Activated effector memory CD4-positive, alpha-beta T cell treated with Interleukin-2 at 50 U/mL for 16 hours (primary cell): ENCODE results near the gene ALPI.

Experiments used
- DNase-seq: peaks from one replicate; pipeline ENCODE4 v3.0.0-alpha.2; 2020

Gene ALPI

GRCh38 chr2:232486558-232487384 lies 30.8 kb downstream of the ALPI start:
- no peak for DNase-seq

GRCh38 chr2:232487385-232488096 lies 31.6 kb downstream of the ALPI start, which contains the start of gene ECEL1:
ECEL1 (minus strand) TSS chr2:232487834; CDS start chr2:232486653, 1,181 bp downstream.
- DNase-seq = no peak

- DNase-seq = no peak
Observed at GRCh38 chr2:232488097-232488711, 32.3 kb downstream of the ALPI start.

GRCh38 chr2:232488721-232489300 lies 32.9 kb downstream of the ALPI start:
- no peak for DNase-seq

GRCh38 chr2:232489516-232490220 lies 33.7 kb downstream of the ALPI start:
- no peak for DNase-seq

DNA sequence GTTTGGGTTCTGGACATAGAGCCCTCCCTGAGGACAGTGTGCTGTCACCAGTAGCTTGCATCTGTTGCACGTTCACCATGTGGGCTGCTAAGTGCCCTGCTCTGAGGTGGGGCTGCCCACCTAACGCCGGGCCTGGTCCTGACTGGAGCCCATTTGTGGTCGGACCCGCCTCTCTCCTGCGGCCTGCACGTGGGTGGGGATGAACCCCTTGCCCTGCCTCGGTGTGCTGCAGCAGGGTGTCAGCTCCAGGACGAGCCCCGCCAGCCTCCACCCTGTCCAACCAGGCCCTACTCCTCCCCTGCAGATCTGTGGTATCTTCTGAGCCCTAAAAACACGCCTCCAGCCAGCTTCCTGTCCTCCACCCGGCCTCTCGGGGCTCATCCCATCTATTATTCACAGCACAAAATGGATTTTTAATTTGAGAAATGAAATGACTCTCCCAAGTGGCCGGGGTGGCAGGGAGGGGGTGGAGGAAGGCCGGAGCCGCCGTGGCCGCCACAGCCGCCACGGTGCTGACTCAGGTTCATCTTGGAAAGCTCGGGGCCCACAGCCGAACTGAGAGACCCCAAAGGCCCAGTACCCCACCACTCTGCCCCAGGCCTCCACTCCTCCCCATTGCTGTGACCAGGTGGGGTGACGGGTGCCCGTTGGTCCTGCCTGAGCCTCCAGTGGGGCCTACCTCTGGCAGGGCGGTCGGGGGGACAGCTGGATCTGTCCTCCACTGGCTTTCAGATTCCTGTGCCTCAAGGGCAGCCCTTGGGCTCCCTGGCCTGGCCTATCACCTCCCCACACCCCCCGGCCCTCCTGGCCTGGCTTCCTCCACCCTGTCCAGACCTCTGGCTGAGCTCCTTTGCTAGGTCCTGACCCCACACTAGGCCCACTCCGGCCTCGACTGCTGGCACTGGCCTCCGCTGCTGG lies 34.5 kb downstream of the ALPI start:
- no peak for DNase-seq

DNA sequence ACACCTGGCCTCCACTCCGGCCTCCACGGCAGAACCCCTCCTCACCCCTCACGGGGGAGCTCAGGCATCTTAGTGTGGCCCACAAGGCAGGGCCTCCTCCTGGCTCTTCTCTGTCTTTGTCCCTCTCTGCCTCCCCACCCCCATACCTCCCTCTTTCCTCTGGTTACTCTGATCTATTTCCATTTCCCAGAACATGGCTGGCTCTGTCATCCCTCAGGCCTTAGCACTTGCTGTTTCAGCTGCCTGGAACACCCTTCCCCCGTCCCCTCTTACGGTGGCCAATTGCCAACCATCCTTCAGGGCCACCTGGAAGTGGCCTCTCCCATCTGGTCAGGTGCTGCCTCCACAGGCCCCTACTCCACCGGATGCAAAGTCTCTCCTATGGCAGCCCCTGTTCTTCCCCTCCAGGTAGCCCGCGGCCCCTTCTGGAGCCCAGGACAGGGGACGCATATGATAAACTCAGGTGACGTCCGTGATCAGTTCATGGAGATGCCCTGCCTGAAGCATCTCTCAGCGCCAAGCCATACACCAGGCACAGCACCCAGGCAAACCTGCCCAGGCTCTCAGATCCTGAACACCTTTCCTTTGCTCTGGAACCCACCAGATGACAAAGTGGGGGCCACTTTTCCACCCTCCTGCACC lies 35.3 kb downstream of the ALPI start:
- DNase-seq = no peak

DNA sequence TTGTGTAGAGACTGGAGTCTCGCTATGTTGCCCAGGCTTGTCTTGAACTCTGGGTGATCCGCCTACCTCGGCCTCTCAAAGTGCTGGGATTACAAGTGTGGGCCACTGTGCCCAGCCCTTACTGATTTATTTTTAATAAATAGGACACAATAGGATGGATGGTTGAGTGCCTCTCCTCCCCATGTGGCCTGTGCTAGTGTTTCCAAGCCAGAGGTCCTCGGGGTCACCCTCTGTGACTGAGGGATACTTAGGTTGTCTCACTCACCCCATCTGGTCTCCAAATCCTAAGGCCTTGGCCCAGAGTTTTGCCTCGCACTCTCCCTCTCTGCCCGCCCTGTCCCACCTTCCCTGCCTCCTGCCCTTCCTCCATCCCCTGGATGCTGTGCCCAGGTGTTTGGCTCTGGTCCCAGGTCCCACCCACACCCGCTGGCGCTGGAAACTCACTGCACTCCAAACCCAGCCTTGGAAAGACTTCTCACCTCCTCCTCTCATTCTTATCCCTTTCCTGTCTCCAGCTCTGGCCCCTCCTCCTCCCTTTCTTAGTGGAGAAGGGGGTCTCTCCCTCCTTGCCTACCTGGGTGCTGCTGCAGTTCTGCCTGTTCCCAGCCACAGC lies 36.4 kb downstream of the ALPI start:
- no peak for DNase-seq

DNA sequence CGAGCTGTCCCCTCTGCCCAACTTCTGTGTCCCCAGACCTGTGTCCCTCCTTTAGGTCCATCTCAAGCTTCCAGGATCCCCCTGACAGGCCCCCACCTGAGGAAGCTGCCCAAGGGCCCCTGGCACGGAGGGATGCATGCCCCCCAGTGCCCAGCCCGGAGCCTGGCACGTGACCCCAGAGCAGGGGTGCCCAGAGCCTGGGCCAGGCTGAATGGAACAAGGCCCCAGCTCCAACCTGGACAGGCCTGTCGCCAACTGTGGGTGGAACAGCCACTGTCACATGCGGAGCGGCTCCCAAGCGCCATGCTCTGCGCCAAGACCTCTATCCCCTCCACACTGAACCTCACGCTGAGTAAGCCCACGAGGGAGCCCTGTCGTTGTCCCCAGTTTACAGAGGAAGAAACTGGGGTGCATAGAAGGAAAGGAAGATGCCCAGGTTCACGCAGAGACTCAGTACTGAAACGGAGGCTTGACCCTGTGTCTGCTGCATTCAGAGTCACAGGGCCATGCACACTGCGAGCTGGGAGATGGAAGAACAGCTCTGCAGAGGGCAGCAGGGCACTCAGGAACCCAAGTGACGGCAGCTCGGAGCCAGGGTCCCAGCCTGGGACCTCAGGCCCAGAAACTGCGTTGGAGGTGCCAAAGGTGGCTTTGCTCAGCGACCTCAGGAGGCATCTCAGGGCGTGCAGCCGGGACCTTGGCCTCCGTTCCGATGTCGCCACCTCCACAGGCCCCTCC lies 37.2 kb downstream of the ALPI start:
- no peak for DNase-seq

- no peak for DNase-seq
Observed at GRCh38 chr2:232493701-232494474, 37.9 kb downstream of the ALPI start.

DNA sequence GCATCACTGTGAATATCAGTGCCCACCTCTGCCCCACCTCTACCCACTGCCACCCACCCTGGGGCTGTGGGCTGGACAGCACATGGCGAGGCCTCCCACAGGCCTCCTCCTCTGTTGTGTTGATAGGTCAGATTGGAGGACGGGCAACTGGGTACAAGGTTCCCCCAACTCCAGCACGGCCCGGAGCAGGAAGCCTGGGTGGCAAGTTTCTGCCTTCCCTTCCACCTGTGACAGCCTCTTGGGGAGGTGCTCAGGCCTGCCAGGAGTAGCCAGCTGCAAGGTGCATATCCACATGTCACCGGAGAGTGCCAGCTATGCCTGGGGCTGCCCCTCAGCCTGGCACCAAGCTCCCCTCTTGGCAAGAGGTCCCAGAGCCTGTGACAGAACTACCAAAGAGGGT lies 38.6 kb downstream of the ALPI start:
- DNase-seq = no peak

DNA sequence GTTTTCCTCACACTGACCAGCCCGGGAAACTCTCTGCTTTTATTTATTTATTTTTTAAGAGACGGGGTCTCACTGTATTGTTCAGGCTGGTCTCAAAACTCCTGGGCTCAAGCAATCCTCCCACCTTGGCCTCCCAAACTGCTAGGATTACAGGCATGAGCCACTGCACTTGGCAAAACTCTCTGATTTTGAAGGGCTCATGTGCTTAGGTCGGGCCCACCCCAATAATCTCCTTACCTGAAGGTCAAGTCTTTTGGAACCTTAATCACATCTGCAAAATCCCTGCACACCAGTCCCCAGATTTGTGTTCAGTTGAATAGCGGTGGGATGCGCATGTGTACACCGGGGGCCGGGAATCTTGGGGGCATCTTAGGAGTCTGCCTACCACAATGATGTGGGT lies 39.3 kb downstream of the ALPI start:
- DNase-seq = no peak

- no peak for DNase-seq
Observed at GRCh38 chr2:232496501-232497270, 40.7 kb downstream of the ALPI start.

- no peak for DNase-seq
Observed at GRCh38 chr2:232497348-232497747, 41.4 kb downstream of the ALPI start.

- DNase-seq = no peak
Observed at GRCh38 chr2:232498452-232498851, 42.5 kb downstream of the ALPI start.

- no peak for DNase-seq
Observed at GRCh38 chr2:232501331-232501771, 45.4 kb downstream of the ALPI start.

GRCh38 chr2:232501794-232502390 lies 45.9 kb downstream of the ALPI start:
- DNase-seq = no peak

- DNase-seq = no peak
Observed at GRCh38 chr2:232502511-232502910, 46.6 kb downstream of the ALPI start.
